Vagina (tissue), 2 donors: ENCODE data around the gene DPP4.

ENCODE experiments used
- POLR2A ChIP-seq, 2 donors: fragments of 450-650 bp; IDR thresholded peaks; one replicate each; pipeline ENCODE4 v1.6.1; 2017; ENCODE audit warnings: antibody characterized with exemption in 2 of 2, mild to moderate bottlenecking in 2 of 2, moderate library complexity in 2 of 2
- POLR2AphosphoS5 ChIP-seq, 2 donors: sonication (generic); formaldehyde crosslinking; IDR thresholded peaks; one replicate each; pipeline ENCODE4 v1.9.0; 2017; ENCODE audit warnings: antibody characterized with exemption in 2 of 2, mild to moderate bottlenecking in 2 of 2, low read depth in 1 of 2; ENCODE audit not compliant: insufficient read depth in 1 of 2
- TF ChIP-seq, protein P1 (sequence below), 3 experiments: fragments of 450-650 bp in 2 of 3; fragments of 200-600 bp in 1 of 3; sonication (generic) in 1 of 3; IDR thresholded peaks; one replicate each; pipeline ENCODE4 v1.5.1; 2017 to 2019; ENCODE audit warnings: antibody characterized with exemption in 3 of 3, mild to moderate bottlenecking in 2 of 3, moderate library complexity in 2 of 3

- TF ChIP-seq, protein P1, sequence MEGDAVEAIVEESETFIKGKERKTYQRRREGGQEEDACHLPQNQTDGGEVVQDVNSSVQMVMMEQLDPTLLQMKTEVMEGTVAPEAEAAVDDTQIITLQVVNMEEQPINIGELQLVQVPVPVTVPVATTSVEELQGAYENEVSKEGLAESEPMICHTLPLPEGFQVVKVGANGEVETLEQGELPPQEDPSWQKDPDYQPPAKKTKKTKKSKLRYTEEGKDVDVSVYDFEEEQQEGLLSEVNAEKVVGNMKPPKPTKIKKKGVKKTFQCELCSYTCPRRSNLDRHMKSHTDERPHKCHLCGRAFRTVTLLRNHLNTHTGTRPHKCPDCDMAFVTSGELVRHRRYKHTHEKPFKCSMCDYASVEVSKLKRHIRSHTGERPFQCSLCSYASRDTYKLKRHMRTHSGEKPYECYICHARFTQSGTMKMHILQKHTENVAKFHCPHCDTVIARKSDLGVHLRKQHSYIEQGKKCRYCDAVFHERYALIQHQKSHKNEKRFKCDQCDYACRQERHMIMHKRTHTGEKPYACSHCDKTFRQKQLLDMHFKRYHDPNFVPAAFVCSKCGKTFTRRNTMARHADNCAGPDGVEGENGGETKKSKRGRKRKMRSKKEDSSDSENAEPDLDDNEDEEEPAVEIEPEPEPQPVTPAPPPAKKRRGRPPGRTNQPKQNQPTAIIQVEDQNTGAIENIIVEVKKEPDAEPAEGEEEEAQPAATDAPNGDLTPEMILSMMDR (IDR thresholded peaks at IDR 0.05) = no peak
- TF ChIP-seq POLR2A (IDR thresholded peaks at IDR 0.05) = no peak
- no peak for TF ChIP-seq POLR2AphosphoS5 (IDR thresholded peaks at IDR 0.05; ENCODE audit: insufficient read depth in 1 of 2, low read depth in 1 of 2)
Measured at GRCh38 chr2:162075689-162076132, 1.7 kb upstream of the DPP4 start.
